SU-DHL-6 (cell line): Measurements from ENCODE around the gene COL24A1.

Source experiments
- EZH2phosphoT487 ChIP-seq: fragments of 200-600 bp; sonication (generic), shearing (Covaris generic); conservative IDR thresholded peaks from 2 replicates; pipeline ENCODE4 v1.6.1; 2018; ENCODE audit warnings: mild to moderate bottlenecking, antibody characterized with exemption, low read length, moderate library complexity, mixed read lengths
- TF ChIP-seq, protein P1 (sequence below): fragments of 200-600 bp; sonication (generic); IDR thresholded peaks from one replicate; pipeline ENCODE4 v1.5.1; 2017; ENCODE audit warnings: antibody characterized with exemption, mild to moderate bottlenecking, low read length, moderate library complexity; ENCODE audit not compliant: insufficient read depth, poor library complexity, severe bottlenecking

DNA sequence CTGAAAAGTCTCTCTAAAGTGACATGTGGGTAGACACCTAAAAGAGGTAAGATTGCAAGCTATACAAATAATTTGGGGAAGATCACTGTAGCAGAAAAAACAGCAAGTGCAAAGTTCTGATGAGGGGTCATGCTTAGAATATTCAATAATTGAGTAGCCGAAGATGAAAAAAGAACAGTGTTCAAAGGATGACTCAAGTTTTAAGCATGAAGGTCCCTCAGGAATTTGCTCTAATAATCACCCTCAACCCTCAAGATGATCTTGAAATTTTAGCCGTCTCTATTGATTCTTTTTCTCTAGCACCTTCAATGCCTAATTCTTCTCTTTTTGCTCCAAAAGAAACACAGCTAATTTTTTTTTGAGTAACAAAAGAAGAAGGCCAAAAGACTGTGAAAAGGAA, 257.7 kb downstream of the COL24A1 start:
- TF ChIP-seq, protein P1, sequence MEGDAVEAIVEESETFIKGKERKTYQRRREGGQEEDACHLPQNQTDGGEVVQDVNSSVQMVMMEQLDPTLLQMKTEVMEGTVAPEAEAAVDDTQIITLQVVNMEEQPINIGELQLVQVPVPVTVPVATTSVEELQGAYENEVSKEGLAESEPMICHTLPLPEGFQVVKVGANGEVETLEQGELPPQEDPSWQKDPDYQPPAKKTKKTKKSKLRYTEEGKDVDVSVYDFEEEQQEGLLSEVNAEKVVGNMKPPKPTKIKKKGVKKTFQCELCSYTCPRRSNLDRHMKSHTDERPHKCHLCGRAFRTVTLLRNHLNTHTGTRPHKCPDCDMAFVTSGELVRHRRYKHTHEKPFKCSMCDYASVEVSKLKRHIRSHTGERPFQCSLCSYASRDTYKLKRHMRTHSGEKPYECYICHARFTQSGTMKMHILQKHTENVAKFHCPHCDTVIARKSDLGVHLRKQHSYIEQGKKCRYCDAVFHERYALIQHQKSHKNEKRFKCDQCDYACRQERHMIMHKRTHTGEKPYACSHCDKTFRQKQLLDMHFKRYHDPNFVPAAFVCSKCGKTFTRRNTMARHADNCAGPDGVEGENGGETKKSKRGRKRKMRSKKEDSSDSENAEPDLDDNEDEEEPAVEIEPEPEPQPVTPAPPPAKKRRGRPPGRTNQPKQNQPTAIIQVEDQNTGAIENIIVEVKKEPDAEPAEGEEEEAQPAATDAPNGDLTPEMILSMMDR = no peak
- TF ChIP-seq EZH2phosphoT487 = no peak
